PC-9 (cell line): ENCODE results near the gene KCNA1.

Experiments
- EZH2 ChIP-seq: fragments of 200-600 bp; sonication (generic); IDR thresholded peaks from 2 replicates; pipeline ENCODE4 v1.8.0; 2017; ENCODE audit warnings: antibody characterized with exemption, low read depth
- TF ChIP-seq, protein P1 (sequence below): fragments of 200-600 bp; sonication (generic); conservative IDR thresholded peaks from 2 replicates; pipeline ENCODE4 v1.6.1; 2017; ENCODE audit warnings: mixed run types, antibody characterized with exemption, mild to moderate bottlenecking, moderate library complexity

DNA sequence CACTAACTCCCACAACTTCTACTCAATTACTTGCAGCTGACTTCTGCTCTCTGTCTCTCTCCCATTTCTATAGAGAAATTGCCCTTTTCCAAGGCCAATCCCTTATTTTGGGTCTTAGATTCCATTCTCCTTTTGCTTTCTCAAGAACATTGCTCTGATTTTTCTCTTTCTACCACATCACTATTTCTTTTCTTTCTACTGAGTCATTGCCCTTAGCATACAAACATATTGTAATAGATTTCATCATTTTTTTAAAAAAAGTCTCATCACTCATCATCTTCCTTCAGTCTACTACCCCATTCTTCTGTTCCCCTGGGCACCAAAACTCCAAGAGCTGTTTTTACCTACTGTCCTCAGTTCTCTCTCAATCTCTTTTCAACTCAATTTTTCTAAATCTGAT is 4.4 kb upstream of the KCNA1 start:
- TF ChIP-seq, protein P1, sequence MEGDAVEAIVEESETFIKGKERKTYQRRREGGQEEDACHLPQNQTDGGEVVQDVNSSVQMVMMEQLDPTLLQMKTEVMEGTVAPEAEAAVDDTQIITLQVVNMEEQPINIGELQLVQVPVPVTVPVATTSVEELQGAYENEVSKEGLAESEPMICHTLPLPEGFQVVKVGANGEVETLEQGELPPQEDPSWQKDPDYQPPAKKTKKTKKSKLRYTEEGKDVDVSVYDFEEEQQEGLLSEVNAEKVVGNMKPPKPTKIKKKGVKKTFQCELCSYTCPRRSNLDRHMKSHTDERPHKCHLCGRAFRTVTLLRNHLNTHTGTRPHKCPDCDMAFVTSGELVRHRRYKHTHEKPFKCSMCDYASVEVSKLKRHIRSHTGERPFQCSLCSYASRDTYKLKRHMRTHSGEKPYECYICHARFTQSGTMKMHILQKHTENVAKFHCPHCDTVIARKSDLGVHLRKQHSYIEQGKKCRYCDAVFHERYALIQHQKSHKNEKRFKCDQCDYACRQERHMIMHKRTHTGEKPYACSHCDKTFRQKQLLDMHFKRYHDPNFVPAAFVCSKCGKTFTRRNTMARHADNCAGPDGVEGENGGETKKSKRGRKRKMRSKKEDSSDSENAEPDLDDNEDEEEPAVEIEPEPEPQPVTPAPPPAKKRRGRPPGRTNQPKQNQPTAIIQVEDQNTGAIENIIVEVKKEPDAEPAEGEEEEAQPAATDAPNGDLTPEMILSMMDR = no peak
- TF ChIP-seq EZH2 = no peak
